ENCODE results near the gene HADH. TPM values are rescaled to one million over a fixed set of nuclear protein-coding genes. Genes with fewer than 3 reads are reported as not detected.

Gene HADH
- total RNA-seq, 2 donors from 2014 or later = 46.1 to 58.1 TPM

DNA sequence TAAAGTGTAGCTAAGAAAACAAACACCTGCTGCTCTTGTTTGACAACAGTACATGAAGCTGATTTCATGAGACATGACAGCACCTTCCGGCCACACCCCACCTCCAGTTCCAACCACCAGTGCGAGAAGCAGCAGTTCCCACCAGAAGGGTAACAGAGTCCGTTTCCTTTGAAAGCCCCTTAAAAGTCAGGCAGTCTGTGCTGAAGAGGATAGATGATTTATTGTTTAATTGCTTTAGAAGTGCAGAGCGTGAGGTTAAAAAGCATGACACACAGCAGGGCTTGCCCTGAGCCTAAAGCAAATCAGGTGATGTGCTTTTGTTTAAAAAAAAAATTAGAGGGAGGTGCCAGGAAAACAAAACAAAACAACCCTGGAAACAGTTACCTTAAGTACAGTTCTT lies 82.6 kb downstream of the HADH start:
- TF ChIP-seq, protein P1, sequence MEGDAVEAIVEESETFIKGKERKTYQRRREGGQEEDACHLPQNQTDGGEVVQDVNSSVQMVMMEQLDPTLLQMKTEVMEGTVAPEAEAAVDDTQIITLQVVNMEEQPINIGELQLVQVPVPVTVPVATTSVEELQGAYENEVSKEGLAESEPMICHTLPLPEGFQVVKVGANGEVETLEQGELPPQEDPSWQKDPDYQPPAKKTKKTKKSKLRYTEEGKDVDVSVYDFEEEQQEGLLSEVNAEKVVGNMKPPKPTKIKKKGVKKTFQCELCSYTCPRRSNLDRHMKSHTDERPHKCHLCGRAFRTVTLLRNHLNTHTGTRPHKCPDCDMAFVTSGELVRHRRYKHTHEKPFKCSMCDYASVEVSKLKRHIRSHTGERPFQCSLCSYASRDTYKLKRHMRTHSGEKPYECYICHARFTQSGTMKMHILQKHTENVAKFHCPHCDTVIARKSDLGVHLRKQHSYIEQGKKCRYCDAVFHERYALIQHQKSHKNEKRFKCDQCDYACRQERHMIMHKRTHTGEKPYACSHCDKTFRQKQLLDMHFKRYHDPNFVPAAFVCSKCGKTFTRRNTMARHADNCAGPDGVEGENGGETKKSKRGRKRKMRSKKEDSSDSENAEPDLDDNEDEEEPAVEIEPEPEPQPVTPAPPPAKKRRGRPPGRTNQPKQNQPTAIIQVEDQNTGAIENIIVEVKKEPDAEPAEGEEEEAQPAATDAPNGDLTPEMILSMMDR (IDR thresholded peaks at IDR 0.05) = no peak

DNA sequence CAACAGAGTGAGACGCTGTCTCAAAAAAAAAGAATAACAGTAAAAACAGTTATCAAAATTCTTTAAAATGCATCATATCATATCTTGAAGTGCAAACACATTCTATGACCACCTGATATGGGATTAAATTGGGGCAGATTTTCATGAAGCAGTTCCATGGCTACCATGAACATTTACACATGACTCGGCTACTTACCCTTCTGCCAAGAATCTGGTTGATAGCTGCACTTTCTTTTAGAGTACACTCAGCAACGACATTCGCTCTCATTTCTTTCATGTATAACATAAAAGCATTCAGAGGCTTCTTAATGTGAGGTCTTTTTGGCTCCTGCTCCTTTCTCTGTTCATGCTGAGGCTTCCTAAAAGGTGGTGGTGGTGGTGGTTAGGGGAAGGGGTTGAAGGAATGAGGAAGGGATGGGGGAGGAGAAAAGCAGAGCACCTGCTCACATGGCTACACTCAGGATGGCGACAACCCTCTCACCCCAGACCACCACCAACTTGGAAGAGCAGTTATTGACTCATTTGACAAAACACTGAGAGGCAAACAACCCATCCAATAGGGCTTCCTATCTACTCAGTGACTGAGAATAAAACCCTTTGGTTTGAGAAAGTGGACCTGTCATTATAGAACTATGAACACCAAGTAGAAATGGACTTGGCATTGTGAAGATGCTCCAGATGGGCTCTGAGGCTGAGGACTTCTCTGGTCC lies 88.5 kb downstream of the HADH start:
- H3K27ac ChIP-seq = no peak overlapping the region
- TF ChIP-seq, protein P1 (IDR thresholded peaks at IDR 0.05) = no peak
- no peak overlapping the region for H3K4me3 ChIP-seq
- no peaks in the 10 kb centered on the region for H3K9me3 ChIP-seq
- no peaks in the 10 kb centered on the region for H3K4me1 ChIP-seq (ENCODE audit: control insufficient read depth in 1 of 2, low read depth in 2 of 2)
- no peaks in the 10 kb centered on the region for H3K27me3 ChIP-seq (replicated peaks; ENCODE audit: insufficient read depth)
- ATAC-seq (ENCODE audit: insufficient number of reproducible peaks, low FRiP score, low read depth) = no peak
- no peaks in the 10 kb centered on the region for H3K36me3 ChIP-seq
- DNase-seq (ENCODE audit: low spot score) = no peak

More for the DNA sequence above, 82.6 kb downstream of the HADH start:
- DNase-seq (ENCODE audit: low spot score) = no peak
- no peaks in the 10 kb centered on the region for H3K4me1 ChIP-seq (ENCODE audit: control insufficient read depth in 1 of 2, low read depth in 2 of 2)
- no peak overlapping the region for H3K27ac ChIP-seq
- no peaks in the 10 kb centered on the region for H3K27me3 ChIP-seq (replicated peaks; ENCODE audit: insufficient read depth)
- no peaks in the 10 kb centered on the region for H3K9me3 ChIP-seq
- no peaks in the 10 kb centered on the region for H3K36me3 ChIP-seq
- ATAC-seq (ENCODE audit: insufficient number of reproducible peaks, low FRiP score, low read depth) = no peak
- no peak overlapping the region for H3K4me3 ChIP-seq

DNA sequence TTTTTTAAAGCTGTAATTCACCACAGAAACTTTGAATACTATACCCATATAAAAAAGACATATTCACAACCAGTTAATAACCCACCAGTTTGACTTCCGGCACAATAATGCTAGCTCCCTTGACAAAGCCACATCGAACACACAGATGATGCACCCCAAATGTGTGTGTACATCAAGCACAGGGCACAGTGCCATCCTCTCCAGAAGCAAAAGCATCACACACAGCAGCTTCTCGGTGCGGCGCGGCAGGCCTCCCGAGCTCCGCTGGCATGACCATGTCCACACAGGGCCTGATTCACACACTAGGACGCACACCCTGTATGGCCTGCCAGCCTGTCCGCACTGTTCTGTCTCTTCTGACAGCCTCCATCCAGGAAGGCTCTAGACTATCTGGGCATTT lies 91.1 kb downstream of the HADH start:
- Histone ChIP-seq H3K9me3 (no peaks in the 10 kb centered on the region), H3K27me3 (replicated peaks; ENCODE audit: insufficient read depth) (no peaks in the 10 kb centered on the region), H3K27ac (no peak overlapping the region), H3K4me3 (no peak overlapping the region), H3K4me1 (ENCODE audit: control insufficient read depth in 1 of 2, low read depth in 2 of 2) (no peaks in the 10 kb centered on the region), H3K36me3 (no peaks in the 10 kb centered on the region)
- ATAC-seq (ENCODE audit: insufficient number of reproducible peaks, low FRiP score, low read depth) (no peak), DNase-seq (ENCODE audit: low spot score) (no peak)
- TF ChIP-seq, protein P1 (IDR thresholded peaks at IDR 0.05) = no peak

DNA sequence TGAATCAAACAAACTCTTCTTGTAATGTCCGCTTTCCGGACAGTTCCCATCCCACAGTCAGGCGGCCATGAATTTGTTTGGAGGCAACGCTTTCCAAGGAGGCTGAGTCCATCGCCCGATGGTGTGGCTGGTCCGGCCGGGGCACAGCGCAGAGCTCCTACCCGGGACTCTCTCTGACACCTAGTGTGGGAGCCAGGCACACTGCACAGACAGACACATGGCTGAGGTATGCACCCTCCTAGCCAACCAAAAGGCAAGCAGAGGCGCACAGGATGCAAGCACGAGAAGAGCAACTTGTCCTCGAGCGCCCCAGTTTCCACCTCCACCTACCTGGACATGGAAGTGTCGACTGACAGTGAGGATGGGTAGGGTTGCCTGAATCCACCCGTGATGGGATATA lies 91.6 kb downstream of the HADH start:
- H3K36me3 ChIP-seq = no peaks in the 10 kb centered on the region
- no peak for ATAC-seq (ENCODE audit: insufficient number of reproducible peaks, low FRiP score, low read depth)

More for the DNA sequence above, 91.6 kb downstream of the HADH start:
- Histone ChIP-seq H3K4me3 (no peak overlapping the region), H3K27me3 (replicated peaks; ENCODE audit: insufficient read depth) (no peaks in the 10 kb centered on the region), H3K4me1 (ENCODE audit: control insufficient read depth in 1 of 2, low read depth in 2 of 2) (no peaks in the 10 kb centered on the region), H3K27ac (no peak overlapping the region), H3K9me3 (no peaks in the 10 kb centered on the region)
- no peak for DNase-seq (ENCODE audit: low spot score)
- TF ChIP-seq, protein P1 (IDR thresholded peaks at IDR 0.05) = no peak

Other genes starting within 250 kb of the HADH start
- gene SGMS2, start 165.0 kb upstream of the HADH start, total RNA-seq = 100 to 1,000 TPM; 119 to 231 TPM
- 10 to 100 TPM; 19.6 to 21.1 TPM for gene CYP2U1, start 58.3 kb upstream of the HADH start, total RNA-seq
- gene LEF1, start 179.0 kb downstream of the HADH start, total RNA-seq = 1 to 10 TPM in 1 of 2 donors, under 1 TPM in 1; 0.54 to 3.2 TPM